ENCODE measurements around the gene CLTCL1.
"Not testable (repeated sequence)": the region's sequence is repeated elsewhere in the genome, so short reads cannot be mapped to it uniquely, and the experiment has no call there.

Gene CLTCL1

DNA sequence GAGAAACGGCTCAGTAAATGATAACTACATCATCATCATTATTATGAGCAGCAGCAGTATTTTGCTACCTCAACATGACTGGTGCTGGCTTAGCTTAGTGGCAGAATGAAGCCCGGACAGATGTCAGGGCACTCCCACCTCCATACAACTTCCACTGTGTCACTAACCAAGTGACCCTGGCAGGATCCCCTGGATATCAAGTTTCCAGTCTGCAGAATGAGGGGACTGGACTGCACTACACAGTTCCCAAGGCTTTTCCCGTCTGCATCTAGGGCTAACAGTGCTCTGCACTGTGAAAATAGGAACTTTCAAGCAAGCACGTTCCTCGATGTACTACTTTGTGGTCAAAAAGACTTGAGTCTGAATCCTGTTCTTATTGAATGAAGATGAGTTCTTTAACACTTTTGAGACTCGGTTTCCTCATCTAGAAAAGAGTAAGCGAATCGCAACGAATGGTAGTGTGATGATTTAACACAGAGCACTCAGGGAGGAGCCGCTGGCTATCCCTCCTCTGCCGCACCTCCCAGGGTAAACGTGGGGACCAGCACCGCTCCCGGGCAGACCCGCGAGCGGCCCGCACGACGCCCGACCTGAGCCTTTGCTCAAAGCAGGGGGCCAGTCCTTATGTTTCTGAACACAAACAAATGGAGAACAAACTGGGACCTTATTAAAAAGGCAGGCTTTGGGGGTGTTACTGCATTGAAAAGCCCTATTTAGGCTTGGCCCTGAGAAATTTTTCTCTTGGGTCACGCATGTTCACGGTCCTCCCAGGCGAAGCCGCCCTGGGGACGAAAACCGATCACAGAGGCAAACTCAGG is 910 bp downstream of the CLTCL1 start:
- DNase-seq: no peak

- DNase-seq: peak; percentile 23
Observed at GRCh38 chr22:19289475-19290161, 1.9 kb downstream of the CLTCL1 start.

DNA sequence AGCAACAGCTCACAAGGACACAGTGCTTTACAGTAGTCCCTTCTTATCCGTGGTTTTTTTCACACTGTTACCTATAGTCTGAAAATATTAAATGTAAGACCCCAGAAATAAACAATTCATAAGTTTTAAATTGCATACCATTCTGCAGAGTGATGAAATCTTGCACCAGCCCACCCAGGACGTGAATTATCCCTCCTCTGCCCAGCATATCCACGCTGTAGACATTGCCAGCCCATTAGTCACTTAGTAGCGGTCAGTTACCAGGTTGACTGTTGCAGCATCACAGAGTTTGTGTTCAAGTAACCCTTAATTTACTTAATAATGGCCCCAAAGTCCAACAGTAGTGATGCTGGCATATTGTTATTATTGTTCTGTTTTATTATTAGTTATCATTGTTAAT is 3.6 kb downstream of the CLTCL1 start:
- no peak for DNase-seq

GRCh38 chr22:19287076-19287707 is 4.3 kb downstream of the CLTCL1 start:
- DNase-seq: no peak

- DNase-seq: no peak
Observed at GRCh38 chr22:19285831-19286230, 5.7 kb downstream of the CLTCL1 start.

DNA sequence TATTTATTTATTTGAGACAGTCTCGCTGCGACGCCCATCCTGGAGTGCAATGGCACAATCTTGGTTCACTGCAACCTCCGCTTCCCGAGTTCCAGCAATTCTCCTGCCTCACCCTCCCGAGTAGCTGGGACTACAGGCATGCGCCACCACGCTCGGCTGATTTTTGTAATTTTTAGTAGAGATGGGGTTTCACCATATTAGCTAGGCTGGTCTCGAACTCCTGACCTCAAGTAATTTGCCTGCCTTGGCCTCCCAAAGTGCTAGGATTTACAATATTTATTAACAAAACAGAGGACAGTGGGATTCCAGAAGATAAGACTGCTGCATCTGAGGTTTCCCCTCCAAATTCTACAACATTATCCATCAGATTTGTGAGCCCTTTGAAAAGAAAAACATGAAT is 12.4 kb downstream of the CLTCL1 start:
- DNase-seq: not testable (repeated sequence)

- DNase-seq: no peak
Observed at GRCh38 chr22:19277785-19278184, 13.7 kb downstream of the CLTCL1 start.

GRCh38 chr22:19275919-19276600 is 15.5 kb downstream of the CLTCL1 start:
- DNase-seq: no peak

DNA sequence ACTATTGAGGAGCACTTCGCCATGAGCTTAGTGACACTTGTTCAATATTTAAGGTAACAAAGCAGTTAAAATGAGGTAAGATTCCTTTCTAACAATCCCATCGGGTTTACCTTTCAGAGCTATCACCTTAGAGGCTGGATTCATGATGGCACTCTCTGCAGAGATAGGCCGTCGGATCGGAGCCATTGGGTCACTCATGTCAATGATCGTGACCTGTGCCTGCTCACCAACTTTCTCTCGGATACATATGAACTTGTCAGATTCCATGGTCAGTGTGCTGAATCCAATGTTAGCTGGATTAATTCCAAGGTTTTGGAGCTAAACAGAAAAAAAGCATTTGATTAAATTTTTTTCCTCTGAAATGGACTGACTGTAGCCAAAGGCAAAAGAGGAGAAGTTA is 16.0 kb downstream of the CLTCL1 start:
- no peak for DNase-seq

GRCh38 chr22:19275104-19275503 is 16.4 kb downstream of the CLTCL1 start:
- no peak for DNase-seq

DNA sequence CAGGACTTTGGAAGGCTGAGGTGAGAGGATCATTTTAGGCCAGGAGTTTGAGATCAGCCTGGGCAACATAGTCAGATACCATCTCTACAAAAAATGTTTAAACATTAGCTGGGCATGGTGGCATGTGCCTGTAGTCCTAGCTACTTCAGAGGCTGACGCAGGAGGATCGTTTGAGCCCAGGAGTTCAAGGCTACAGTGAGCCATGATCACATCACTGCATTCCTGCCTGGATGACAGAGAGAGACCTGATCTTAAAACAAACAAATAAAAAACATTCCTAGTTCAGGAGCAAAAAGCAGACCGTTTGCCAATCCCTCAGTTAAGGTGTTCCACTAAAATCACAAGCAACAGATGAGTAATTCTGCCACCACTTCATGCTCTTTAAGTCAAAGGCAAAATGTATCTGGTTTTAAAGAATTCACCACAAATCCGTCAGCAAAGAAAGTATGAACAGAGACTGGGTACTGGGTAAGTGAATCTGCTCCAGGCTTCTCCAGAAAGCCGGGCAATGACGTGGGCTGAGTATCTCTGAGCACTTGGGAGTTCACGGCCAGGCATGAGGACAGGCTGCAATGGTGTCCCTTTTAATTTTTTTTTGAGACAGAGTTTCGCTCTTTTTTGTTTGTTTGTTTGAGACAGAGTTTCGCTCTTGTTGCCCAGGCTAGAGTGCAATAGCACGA is 19.5 kb downstream of the CLTCL1 start:
- peak; percentile 14 for DNase-seq

- no peak for DNase-seq
Observed at GRCh38 chr22:19271273-19271855, 20.2 kb downstream of the CLTCL1 start.

DNA sequence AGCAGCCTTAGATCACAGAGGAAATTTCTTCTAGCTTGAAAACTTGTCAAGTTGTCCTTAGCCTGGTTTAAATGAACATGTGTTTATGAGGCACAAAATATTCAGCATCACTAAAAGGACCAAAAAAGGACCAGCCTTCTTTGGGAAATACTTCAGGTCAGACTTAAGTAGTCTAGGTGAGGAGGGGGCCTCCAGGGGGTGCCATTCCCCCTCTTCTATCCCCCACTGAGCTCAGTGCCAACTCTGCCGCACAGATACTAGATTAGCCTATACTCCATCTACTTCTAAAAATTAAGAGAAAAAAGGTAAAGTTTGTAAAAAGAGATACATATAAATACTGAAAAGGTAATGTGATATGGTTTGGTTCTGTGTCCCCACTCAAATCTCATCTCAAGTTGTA is 20.6 kb downstream of the CLTCL1 start:
- DNase-seq: no peak

DNA sequence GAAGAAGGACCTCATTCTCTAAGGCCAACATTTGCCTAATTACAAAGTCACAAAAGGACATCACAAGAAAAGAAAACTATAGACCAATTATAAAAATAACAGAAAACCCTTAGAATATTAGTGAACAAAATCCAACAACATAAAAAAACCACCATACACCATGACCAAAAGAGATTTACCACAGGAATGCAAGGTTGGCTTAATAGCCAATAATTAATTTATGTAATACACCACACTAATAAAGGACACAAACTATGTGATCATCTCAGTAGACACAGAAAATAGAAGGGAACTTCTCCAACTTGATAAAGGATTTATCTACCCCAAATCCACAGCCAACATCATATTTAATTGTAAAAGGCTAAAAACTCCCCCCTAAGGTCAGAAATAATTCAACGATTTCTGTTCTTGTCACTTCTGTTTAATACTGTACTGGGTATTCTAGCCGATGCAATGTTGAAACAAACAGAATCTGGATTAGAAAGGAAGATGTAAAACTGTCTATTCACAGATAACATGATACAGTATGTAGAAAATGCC is 24.9 kb downstream of the CLTCL1 start:
- no peak for DNase-seq

DNA sequence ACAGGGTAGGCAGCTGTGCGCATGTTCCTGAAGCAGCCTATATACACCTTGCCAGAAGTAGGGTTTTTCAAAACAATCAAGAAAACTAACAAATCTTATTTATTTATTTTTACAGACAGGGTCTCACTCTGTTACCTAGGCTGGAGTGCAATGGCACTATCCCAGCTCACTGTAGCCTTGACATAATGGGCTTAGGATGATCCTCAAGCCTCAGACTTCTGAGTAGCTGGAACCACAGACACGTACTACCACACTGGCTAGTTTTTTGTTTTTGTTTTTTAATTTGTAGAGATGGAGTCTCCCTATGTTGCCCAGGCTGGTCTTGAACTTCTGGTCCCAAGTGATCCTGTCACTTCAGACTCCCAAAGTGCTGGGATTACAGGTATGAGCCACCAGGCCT is 25.7 kb downstream of the CLTCL1 start:
- no peak for DNase-seq

DNA sequence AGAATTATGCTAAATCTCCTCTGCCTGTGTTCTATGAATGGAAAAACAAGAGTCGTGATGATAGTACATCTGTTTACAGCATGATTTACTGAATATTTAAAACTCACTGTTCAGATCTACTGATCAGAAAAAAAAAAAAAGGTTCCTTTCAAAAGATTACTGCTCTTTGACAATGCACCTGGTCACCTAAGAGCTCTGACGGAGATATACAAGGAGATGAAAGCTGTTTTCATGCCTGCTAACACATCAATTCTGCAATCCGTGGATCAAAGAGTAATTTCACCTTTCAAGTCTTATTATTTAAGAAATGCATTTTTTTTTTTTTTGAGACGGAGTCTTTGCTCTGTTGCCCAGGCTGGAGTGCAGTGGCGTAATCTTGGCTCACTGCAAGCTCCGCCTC is 30.7 kb downstream of the CLTCL1 start:
- DNase-seq: no peak

DNA sequence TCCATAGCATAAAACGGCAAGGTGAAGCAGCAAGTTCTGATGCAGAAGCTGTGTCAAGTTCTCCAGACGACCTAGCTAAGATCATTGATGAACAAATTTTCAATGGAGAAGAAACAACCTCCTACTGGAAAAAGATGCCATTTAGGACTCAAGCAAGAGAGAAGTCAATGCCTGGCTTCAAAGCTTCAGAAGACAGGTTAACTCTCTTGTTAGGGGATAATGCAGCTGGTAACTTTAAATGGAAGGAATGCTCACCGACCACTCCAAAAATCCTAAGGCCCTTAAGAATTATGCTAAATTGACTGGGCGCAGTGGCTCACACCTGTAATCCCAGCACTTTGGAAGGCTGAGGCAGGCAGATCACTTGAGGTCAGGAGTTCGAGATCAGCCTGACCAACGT is 31.3 kb downstream of the CLTCL1 start:
- no peak for DNase-seq

- DNase-seq: not testable (repeated sequence)
Observed at GRCh38 chr22:19258968-19259288, 32.6 kb downstream of the CLTCL1 start.

- no peak for DNase-seq
Observed at GRCh38 chr22:19258371-19258770, 33.1 kb downstream of the CLTCL1 start.

DNA sequence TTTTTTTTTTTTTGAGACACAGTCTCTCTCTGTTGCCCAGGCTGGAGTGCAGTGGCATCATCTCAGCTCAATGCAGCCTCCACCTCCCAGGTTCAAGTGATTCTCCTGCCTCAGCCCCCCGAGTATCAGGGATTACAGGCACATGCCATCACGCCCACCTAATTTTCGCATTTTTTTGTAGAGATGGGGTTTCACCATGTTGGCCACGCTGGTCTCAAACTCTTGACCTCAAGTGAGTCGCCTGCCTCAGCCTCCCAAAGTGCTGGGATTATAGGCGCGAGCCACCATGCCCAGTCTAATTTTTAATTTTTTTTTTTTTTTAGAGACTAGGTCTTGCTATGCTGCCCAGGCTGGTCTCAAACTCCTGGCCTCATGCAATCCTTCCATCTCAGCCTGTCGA is 35.2 kb downstream of the CLTCL1 start:
- DNase-seq: not testable (repeated sequence)

DNA sequence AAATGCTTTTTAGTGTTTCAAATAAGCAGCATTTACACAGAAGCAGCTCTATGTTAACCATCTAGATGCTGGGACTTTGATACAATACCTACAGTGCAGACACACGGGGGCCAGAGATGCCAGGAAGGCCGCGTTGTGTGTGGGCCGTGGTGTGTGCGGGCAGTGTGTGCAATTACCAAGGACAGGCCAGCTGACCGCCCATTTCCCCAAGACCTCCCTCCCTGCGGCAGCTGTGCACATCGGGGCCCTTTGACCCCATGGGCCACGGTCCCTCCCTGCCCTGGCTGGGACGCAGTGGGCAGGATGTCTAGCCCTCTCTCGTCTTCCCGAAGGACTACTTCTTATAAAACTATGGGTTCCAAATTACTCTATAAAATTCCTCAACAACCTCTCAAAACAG is 38.4 kb downstream of the CLTCL1 start:
- DNase-seq: no peak
